ENCODE data around the gene WWC2.
A peak's percentile ranks its signal among the peaks of the same experiment; 100 is the strongest.

The WWC2 gene

GRCh38 chr4:183314336-183314735 lies 215.3 kb downstream of the WWC2 start:
- TF ChIP-seq CTCF (IDR thresholded peaks at IDR 0.05): no peak
- H3K27me3 Mint-ChIP-seq (ENCODE audit: low read depth, poor library complexity): no peaks in the 10 kb centered on the region
- H3K9me3 Mint-ChIP-seq: no peaks in the 10 kb centered on the region
- no peak overlapping the region for H3K4me3 Mint-ChIP-seq
- no peak for DNase-seq
- H3K27ac Mint-ChIP-seq: peak overlapping the region; percentile 8
- no peaks in the 10 kb centered on the region for H3K4me1 Mint-ChIP-seq
- peaks cover 60% of the 10 kb centered on the region for H3K36me3 Mint-ChIP-seq (ENCODE audit: low read depth)

GRCh38 chr4:183314806-183315205 lies 215.7 kb downstream of the WWC2 start:
- H3K4me3 Mint-ChIP-seq: no peak overlapping the region
- H3K36me3 Mint-ChIP-seq (ENCODE audit: low read depth): peaks cover 57% of the 10 kb centered on the region
- H3K27me3 Mint-ChIP-seq (ENCODE audit: low read depth, poor library complexity): no peaks in the 10 kb centered on the region
- no peak for TF ChIP-seq CTCF (IDR thresholded peaks at IDR 0.05)
- no peak for DNase-seq
- H3K4me1 Mint-ChIP-seq: no peaks in the 10 kb centered on the region
- H3K9me3 Mint-ChIP-seq: no peaks in the 10 kb centered on the region
- H3K27ac Mint-ChIP-seq: peak overlapping the region; percentile 40

GRCh38 chr4:183318656-183319055 lies 219.6 kb downstream of the WWC2 start:
- Mint-ChIP-seq H3K4me3 (no peak overlapping the region), H3K9me3 (no peaks in the 10 kb centered on the region), H3K27ac (peak overlapping the region; percentile 18), H3K27me3 (ENCODE audit: low read depth, poor library complexity) (no peaks in the 10 kb centered on the region), H3K36me3 (ENCODE audit: low read depth) (peaks cover 64% of the 10 kb centered on the region), H3K4me1 (no peaks in the 10 kb centered on the region)
- no peak for TF ChIP-seq CTCF (IDR thresholded peaks at IDR 0.05)
- no peak for DNase-seq

GRCh38 chr4:183320211-183321059 lies 221.4 kb downstream of the WWC2 start, which contains the start of gene CLDN22:
CLDN22 (minus strand) TSS chr4:183320276; CDS start chr4:183320218, 58 bp downstream.
- no peaks in the 10 kb centered on the region for H3K27me3 Mint-ChIP-seq (ENCODE audit: low read depth, poor library complexity)
- TF ChIP-seq CTCF (IDR thresholded peaks at IDR 0.05): no peak
- peaks cover 3% of the 10 kb centered on the region for H3K9me3 Mint-ChIP-seq
- no peak for DNase-seq
- peaks cover 62% of the 10 kb centered on the region for H3K36me3 Mint-ChIP-seq (ENCODE audit: low read depth)
- no peaks in the 10 kb centered on the region for H3K4me1 Mint-ChIP-seq
- no peak within 1 kb of the TSS for H3K4me3 Mint-ChIP-seq
- H3K27ac Mint-ChIP-seq: peak within 1 kb of the TSS; percentile 29

- H3K27ac Mint-ChIP-seq: no peak overlapping the region
- peaks cover 67% of the 10 kb centered on the region for H3K36me3 Mint-ChIP-seq (ENCODE audit: low read depth)
- no peak for DNase-seq
Observed at GRCh38 chr4:183321079-183321478, 222.0 kb downstream of the WWC2 start.

More at GRCh38 chr4:183321079-183321478, 222.0 kb downstream of the WWC2 start:
- TF ChIP-seq CTCF (IDR thresholded peaks at IDR 0.05): no peak
- Mint-ChIP-seq H3K4me3 (no peak overlapping the region), H3K4me1 (no peaks in the 10 kb centered on the region), H3K27me3 (ENCODE audit: low read depth, poor library complexity) (no peaks in the 10 kb centered on the region), H3K9me3 (peaks cover 10% of the 10 kb centered on the region)

Data from nephron progenitor cell (in vitro differentiated cells).